Measurements from ENCODE around the gene PCLAF. TPM values are rescaled to one million over a fixed set of nuclear protein-coding genes. Genes with fewer than 3 reads are reported as not detected.

The PCLAF gene
- total and polyA plus RNA-seq, 12 donors = 0.17 to 4.5 (median 0.67) TPM; not detected in 5

GRCh38 chr15:64324165-64324877, 56.9 kb downstream of the PCLAF start:
- DNase-seq (no peak), ATAC-seq (no peak)
- intact Hi-C loops (cut with DNase I) = no loop called here
- Histone ChIP-seq H3K27me3 (no peaks in the 10 kb centered on the region), H3K9me3 (no peaks in the 10 kb centered on the region), H3K36me3 (no peaks in the 10 kb centered on the region), H3K4me1 (peaks cover 0 to 7% (median 0%) of the 10 kb centered on the region in 9 donors), H3K27ac (no peak overlapping the region), H3K4me3 (no peak overlapping the region)
- WGBS, 2 donors = 84 to 85% methylated on average over 5 of the region's 5 CpGs
- no peak for TF ChIP-seq CTCF (IDR thresholded peaks at IDR 0.05)

GRCh38 chr15:64315216-64315615, 66.0 kb downstream of the PCLAF start:
- Histone ChIP-seq H3K27me3 (no peaks in the 10 kb centered on the region), H3K27ac (peak overlapping the region in 1 of 10 donors; percentile 38), H3K4me3 (no peak overlapping the region), H3K9me3 (peaks cover 0 to 4% (median 0%) of the 10 kb centered on the region in 11 donors), H3K4me1 (peaks cover 0 to 17% (median 11%) of the 10 kb centered on the region in 9 donors), H3K36me3 (no peaks in the 10 kb centered on the region)
- intact Hi-C loops (cut with DNase I) = no loop called here
- DNase-seq (no peak), ATAC-seq (no peak)
- TF ChIP-seq CTCF (IDR thresholded peaks at IDR 0.05) = no peak
- WGBS, 2 donors = 81 to 83% methylated on average over 4 of the region's 4 CpGs

GRCh38 chr15:64314456-64314855, 66.8 kb downstream of the PCLAF start:
- intact Hi-C loops (cut with DNase I) = no loop called here
- peaks cover 0 to 4% (median 0%) of the 10 kb centered on the region in 11 donors for H3K9me3 ChIP-seq
- H3K27me3 ChIP-seq = no peaks in the 10 kb centered on the region
- no peaks in the 10 kb centered on the region for H3K36me3 ChIP-seq
- 93 to 95% methylated on average over 3 of the region's 3 CpGs for whole genome bisulfite sequencing, 2 donors
- H3K4me3 ChIP-seq = no peak overlapping the region
- no peak for TF ChIP-seq CTCF (IDR thresholded peaks at IDR 0.05)
- no peak overlapping the region for H3K27ac ChIP-seq
- H3K4me1 ChIP-seq = peaks cover 0 to 17% (median 11%) of the 10 kb centered on the region in 9 donors
- ATAC-seq = no peak
- no peak for DNase-seq

Other genes starting within 250 kb of the PCLAF start
- gene SNX22, start 229.7 kb downstream of the PCLAF start, total RNA-seq = 10 to 100 TPM in 1 of 10 donors, 1 to 10 TPM in 6, under 1 TPM in 3; 0.66 to 10.0 (median 1.6) TPM
- gene SNX22, start 229.7 kb downstream of the PCLAF start, polyA plus RNA-seq = 1 to 10 TPM; 1.4 to 9.3 TPM
- 100 to 1,000 TPM in 3 of 10 donors, 10 to 100 TPM in 7; 60.3 to 178 (median 83.7) TPM for gene PPIB, start 218.4 kb downstream of the PCLAF start, total RNA-seq
- gene PPIB, start 218.4 kb downstream of the PCLAF start, polyA plus RNA-seq = 100 to 1,000 TPM; 237 to 600 TPM
- gene CSNK1G1, start 25.3 kb downstream of the PCLAF start, total RNA-seq = 1 to 10 TPM; 5.5 to 9.4 (median 7.6) TPM
- 1 to 10 TPM; 1.9 to 3.0 TPM for gene CSNK1G1, start 25.3 kb downstream of the PCLAF start, polyA plus RNA-seq
- gene TRIP4, start 6.4 kb upstream of the PCLAF start, total RNA-seq = 10 to 100 TPM; 15.3 to 20.0 (median 17.4) TPM
- gene TRIP4, start 6.4 kb upstream of the PCLAF start, polyA plus RNA-seq = 10 to 100 TPM; 12.8 to 17.2 TPM
- gene ZNF609, start 79.1 kb upstream of the PCLAF start, total RNA-seq = 10 to 100 TPM; 13.7 to 19.2 (median 16.6) TPM
- gene ZNF609, start 79.1 kb upstream of the PCLAF start, polyA plus RNA-seq = 1 to 10 TPM; 4.0 to 5.3 TPM

Measured in heart right ventricle (tissue), 16 donors.